H1 (cell line): ENCODE data around the gene MCCD1.

ENCODE experiments used
- CEBPB ChIP-seq: IDR thresholded peaks from 2 replicates; pipeline ENCODE4 v1.6.1; 2012; ENCODE audit warnings: low read depth, low read length
- EP300 ChIP-seq, 2 experiments: IDR thresholded peaks; 1 replicate in 1 of 2; 2 replicates in 1 of 2; pipeline ENCODE4 v1.6.1; 2011 to 2012; ENCODE audit warnings: low read depth in 2 of 2, low read length in 2 of 2, mild to moderate bottlenecking in 2 of 2, borderline replicate concordance in 1 of 2, inconsistent platforms in 1 of 2, moderate library complexity in 1 of 2
- EZH2 ChIP-seq: fragments of 200-600 bp; sonication (generic); IDR thresholded peaks from 2 replicates; pipeline ENCODE4 v1.7.1; 2012; ENCODE audit warnings: low read depth, mild to moderate bottlenecking, moderate library complexity, low read length, inconsistent platforms; ENCODE audit not compliant: severe bottlenecking
- GABPA ChIP-seq: IDR thresholded peaks from 2 replicates; pipeline ENCODE4 v1.6.1; 2011; ENCODE audit warnings: mild to moderate bottlenecking, low read length, moderate library complexity, borderline replicate concordance; ENCODE audit not compliant: insufficient read depth
- JUN ChIP-seq: IDR thresholded peaks from 2 replicates; pipeline ENCODE4 v1.6.1; 2011; ENCODE audit warnings: low read depth, mild to moderate bottlenecking, improper control_type of control experiment, low read length
- KDM1A ChIP-seq: fragments of 200-600, 300-600 bp; sonication (generic); IDR thresholded peaks from 2 replicates; pipeline ENCODE4 v1.7.1; 2016; ENCODE audit warnings: mild to moderate bottlenecking, low read length, borderline replicate concordance
- POLR2A ChIP-seq, 2 experiments: IDR thresholded peaks; 1 replicate in 1 of 2; 2 replicates in 1 of 2; pipeline ENCODE4 v1.6.1; 2011; ENCODE audit warnings: low read depth in 2 of 2, low read length in 2 of 2, mild to moderate bottlenecking in 2 of 2; ENCODE audit errors: control extremely low read depth in 1 of 2
- POLR2AphosphoS5 ChIP-seq: IDR thresholded peaks from 2 replicates; pipeline ENCODE4 v1.6.1; 2011; ENCODE audit warnings: low read depth, low read length
- RAD21 ChIP-seq, 2 experiments: IDR thresholded peaks in 1 of 2; conservative IDR thresholded peaks in 1 of 2; 2 replicates each; pipeline ENCODE4 v1.6.1; 2011; ENCODE audit warnings: low read depth in 2 of 2, low read length in 2 of 2, improper control_type of control experiment in 1 of 2, inconsistent platforms in 1 of 2, mild to moderate bottlenecking in 1 of 2, moderate library complexity in 1 of 2
- RBBP5 ChIP-seq: IDR thresholded peaks from 2 replicates; pipeline ENCODE4 v1.7.1; 2012; ENCODE audit warnings: low read depth, mild to moderate bottlenecking, inconsistent platforms, low read length, moderate library complexity, borderline replicate concordance
- TF ChIP-seq, protein P1 (sequence below), 3 experiments: IDR thresholded peaks; 1 replicate in 2 of 3; 2 replicates in 1 of 3; pipeline versions ENCODE4 v1.5.1 to v1.6.1; 2011; ENCODE audit warnings: low read length in 3 of 3, mild to moderate bottlenecking in 3 of 3, inconsistent platforms in 2 of 3, low read depth in 1 of 3, moderate library complexity in 1 of 3; ENCODE audit not compliant: insufficient read depth in 1 of 3; ENCODE audit errors: control extremely low read depth in 1 of 3
- TF ChIP-seq, protein P2 (sequence below): IDR thresholded peaks from 2 replicates; pipeline ENCODE4 v1.6.1; 2012; ENCODE audit warnings: low read length, inconsistent platforms

DNA sequence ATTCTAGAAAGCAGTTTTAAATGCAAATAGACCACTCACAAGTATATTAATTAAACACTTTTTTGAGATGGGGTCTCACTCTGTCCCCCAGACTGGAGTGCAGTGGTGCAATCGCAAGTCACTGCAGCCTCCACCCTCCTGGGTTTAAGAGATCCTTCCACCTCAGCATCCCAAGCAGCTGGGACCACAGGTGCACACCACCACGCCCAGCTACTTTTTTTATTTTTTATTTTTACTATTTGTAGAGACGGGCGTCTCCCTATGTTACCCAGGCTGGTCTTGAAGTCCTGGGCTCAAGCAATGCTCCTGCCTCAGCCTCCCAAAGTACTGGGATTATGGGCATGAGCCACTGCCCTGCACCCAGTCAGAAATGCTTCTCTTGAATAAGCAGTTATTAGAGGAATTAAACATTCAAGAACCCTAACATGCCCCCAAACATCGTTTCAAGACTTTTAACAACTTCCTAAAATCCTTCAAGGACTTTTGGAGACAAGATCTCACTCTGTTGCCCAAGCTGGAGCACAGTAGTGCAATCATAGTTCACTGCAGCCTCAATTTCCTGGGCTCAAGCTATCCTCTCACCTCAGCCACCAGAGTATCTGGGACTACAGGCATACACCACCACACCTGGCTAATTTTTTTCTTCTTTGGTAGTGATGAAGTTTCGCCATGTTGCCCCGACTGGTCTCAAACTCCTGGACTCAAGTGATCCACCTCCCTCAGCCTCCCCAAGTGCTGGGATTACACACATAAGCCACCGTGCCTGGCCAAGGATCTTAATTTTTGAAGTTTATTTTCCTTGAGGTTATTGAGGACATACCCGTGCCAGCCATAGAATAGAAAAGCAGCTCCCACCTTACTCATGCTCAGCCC is 3.2 kb downstream of the MCCD1 start:
- no peak for TF ChIP-seq EZH2
- TF ChIP-seq CEBPB, result no peak
- TF ChIP-seq, protein P1, sequence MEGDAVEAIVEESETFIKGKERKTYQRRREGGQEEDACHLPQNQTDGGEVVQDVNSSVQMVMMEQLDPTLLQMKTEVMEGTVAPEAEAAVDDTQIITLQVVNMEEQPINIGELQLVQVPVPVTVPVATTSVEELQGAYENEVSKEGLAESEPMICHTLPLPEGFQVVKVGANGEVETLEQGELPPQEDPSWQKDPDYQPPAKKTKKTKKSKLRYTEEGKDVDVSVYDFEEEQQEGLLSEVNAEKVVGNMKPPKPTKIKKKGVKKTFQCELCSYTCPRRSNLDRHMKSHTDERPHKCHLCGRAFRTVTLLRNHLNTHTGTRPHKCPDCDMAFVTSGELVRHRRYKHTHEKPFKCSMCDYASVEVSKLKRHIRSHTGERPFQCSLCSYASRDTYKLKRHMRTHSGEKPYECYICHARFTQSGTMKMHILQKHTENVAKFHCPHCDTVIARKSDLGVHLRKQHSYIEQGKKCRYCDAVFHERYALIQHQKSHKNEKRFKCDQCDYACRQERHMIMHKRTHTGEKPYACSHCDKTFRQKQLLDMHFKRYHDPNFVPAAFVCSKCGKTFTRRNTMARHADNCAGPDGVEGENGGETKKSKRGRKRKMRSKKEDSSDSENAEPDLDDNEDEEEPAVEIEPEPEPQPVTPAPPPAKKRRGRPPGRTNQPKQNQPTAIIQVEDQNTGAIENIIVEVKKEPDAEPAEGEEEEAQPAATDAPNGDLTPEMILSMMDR (IDR thresholded peaks at IDR 0.05; ENCODE audit: control extremely low read depth in 1 of 3, insufficient read depth in 1 of 3, low read depth in 1 of 3, low read length in 3 of 3), result no peak
- TF ChIP-seq, protein P2, sequence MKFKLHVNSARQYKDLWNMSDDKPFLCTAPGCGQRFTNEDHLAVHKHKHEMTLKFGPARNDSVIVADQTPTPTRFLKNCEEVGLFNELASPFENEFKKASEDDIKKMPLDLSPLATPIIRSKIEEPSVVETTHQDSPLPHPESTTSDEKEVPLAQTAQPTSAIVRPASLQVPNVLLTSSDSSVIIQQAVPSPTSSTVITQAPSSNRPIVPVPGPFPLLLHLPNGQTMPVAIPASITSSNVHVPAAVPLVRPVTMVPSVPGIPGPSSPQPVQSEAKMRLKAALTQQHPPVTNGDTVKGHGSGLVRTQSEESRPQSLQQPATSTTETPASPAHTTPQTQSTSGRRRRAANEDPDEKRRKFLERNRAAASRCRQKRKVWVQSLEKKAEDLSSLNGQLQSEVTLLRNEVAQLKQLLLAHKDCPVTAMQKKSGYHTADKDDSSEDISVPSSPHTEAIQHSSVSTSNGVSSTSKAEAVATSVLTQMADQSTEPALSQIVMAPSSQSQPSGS, result no peak
- no peak for TF ChIP-seq KDM1A
- TF ChIP-seq EP300 (IDR thresholded peaks at IDR 0.05; ENCODE audit: borderline replicate concordance in 1 of 2, low read depth in 2 of 2, low read length in 2 of 2), result no peak
- TF ChIP-seq POLR2A (IDR thresholded peaks at IDR 0.05; ENCODE audit: control extremely low read depth in 1 of 2, low read depth in 2 of 2, low read length in 2 of 2), result peak in 1 of 2 experiments; percentile 47; a peak in 1 of 3 replicates
- TF ChIP-seq GABPA, result no peak
- no peak for TF ChIP-seq JUN
- no peak for TF ChIP-seq RAD21 (IDR thresholded peaks at IDR 0.05 in 1 of 2, conservative IDR thresholded peaks at IDR 0.05 in 1 of 2; ENCODE audit: low read depth in 2 of 2, low read length in 2 of 2)
- no peak for TF ChIP-seq RBBP5
- no peak; the same call in 1 of the 2 replicates for TF ChIP-seq POLR2AphosphoS5
